Cardiac muscle cell (in vitro differentiated cells and primary cell): ENCODE data around the gene ZSCAN22. TPM values are rescaled to one million over a fixed set of nuclear protein-coding genes. Genes with fewer than 3 reads are reported as not detected.
"Not testable (repeated sequence)": the region's sequence is repeated elsewhere in the genome, so short reads cannot be mapped to it uniquely, and the experiment has no call there.

ENCODE experiments used
- DNase-seq, 2 donors: peaks; one replicate each; pipeline versions ENCODE4 v3.0.0 to v3.0.0-alpha.2; 2010 to 2017; ENCODE audit warnings: low read depth in 1 of 2, low spot score in 1 of 2
- H3K27ac ChIP-seq: fragments of 200-600 bp; sonication (generic); 2 replicates; pipeline ENCODE4 v1.5.1; 2016
- H3K27me3 ChIP-seq: fragments of 200-600 bp; sonication (generic); 2 replicates; pipeline ENCODE4 v1.6.0; 2016; ENCODE audit warnings: control low read depth
- H3K36me3 ChIP-seq: fragments of 200-600 bp; sonication (generic); 2 replicates; pipeline ENCODE4 v1.5.1; 2016; ENCODE audit warnings: control low read depth
- H3K4me1 ChIP-seq: fragments of 200-600 bp; sonication (generic); 2 replicates; pipeline ENCODE4 v1.8.1; 2017; ENCODE audit warnings: low read depth, mild to moderate bottlenecking, mixed run types
- H3K4me3 ChIP-seq: fragments of 200-600 bp; sonication (generic); 2 replicates; pipeline ENCODE4 v1.5.1; 2016; ENCODE audit warnings: mild to moderate bottlenecking
- H3K9me3 ChIP-seq: fragments of 200-600 bp; sonication (generic); 2 replicates; pipeline ENCODE4 v1.5.1; 2017; ENCODE audit warnings: low read depth, mild to moderate bottlenecking, control low read depth
- polyA plus RNA-seq: library from polyadenylated mRNA; unstranded; fragments of >200 nt; fragmentation: Nextera tagmentation; extraction: Ambion mirVana; gene quantifications from 2 replicates; pipeline ENCODE4 v1.2.1, GENCODE V29; 2016
- total RNA-seq: library from RNA; depleted of rRNA; stranded (reverse); fragments of >200 nt; gene quantifications from 2 replicates; pipeline ENCODE4 v1.2.3, GENCODE V29; 2016
- TF ChIP-seq, protein P1 (sequence below): IDR thresholded peaks from 2 replicates; pipeline ENCODE4 v1.5.1; 2012; ENCODE audit warnings: low read depth, mild to moderate bottlenecking, low read length

ZSCAN22 gene
- total and polyA plus RNA-seq, 2 experiments from 2014 or later, result 2.5 to 4.2 TPM

- Histone ChIP-seq H3K4me1 (no peaks in the 10 kb centered on the region), H3K36me3 (peaks cover 11% of the 10 kb centered on the region), H3K9me3 (no peaks in the 10 kb centered on the region), H3K27me3 (no peaks in the 10 kb centered on the region), H3K4me3 (peak overlapping the region; percentile 87), H3K27ac (peak overlapping the region; percentile 78)
- TF ChIP-seq, protein P1, sequence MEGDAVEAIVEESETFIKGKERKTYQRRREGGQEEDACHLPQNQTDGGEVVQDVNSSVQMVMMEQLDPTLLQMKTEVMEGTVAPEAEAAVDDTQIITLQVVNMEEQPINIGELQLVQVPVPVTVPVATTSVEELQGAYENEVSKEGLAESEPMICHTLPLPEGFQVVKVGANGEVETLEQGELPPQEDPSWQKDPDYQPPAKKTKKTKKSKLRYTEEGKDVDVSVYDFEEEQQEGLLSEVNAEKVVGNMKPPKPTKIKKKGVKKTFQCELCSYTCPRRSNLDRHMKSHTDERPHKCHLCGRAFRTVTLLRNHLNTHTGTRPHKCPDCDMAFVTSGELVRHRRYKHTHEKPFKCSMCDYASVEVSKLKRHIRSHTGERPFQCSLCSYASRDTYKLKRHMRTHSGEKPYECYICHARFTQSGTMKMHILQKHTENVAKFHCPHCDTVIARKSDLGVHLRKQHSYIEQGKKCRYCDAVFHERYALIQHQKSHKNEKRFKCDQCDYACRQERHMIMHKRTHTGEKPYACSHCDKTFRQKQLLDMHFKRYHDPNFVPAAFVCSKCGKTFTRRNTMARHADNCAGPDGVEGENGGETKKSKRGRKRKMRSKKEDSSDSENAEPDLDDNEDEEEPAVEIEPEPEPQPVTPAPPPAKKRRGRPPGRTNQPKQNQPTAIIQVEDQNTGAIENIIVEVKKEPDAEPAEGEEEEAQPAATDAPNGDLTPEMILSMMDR, result no peak
- no peak for DNase-seq
These were observed 20.9 kb upstream of the ZSCAN22 start for GRCh38 chr19:58305932-58306323.

DNA sequence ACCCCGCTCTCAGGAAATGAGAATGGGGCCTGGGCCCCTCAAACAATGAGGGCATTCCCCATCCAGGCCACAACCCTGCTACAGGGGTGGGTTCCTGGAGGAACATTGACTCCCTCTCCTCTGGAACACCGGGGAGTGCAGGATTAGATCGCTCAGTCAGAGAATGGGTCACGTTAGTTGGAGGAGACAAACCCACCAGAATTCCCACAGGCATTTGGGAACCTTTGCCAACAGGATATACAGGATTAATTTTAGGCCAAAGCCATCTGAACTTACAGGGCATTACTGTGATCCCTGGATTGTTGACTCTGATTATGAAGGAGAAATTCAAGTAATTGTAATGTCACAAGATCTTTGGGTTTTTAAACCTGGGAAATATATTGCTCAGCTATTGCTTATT is 19.1 kb upstream of the ZSCAN22 start:
- Histone ChIP-seq H3K9me3 (no peaks in the 10 kb centered on the region), H3K36me3 (peaks cover 13% of the 10 kb centered on the region), H3K4me1 (no peaks in the 10 kb centered on the region), H3K27me3 (no peaks in the 10 kb centered on the region), H3K4me3 (no peak overlapping the region), H3K27ac (no peak overlapping the region)
- DNase-seq, result no peak
- TF ChIP-seq, protein P1, result no peak

- peaks cover 27% of the 10 kb centered on the region for H3K36me3 ChIP-seq
- DNase-seq, result peak; percentile 42 to 54
- not testable (repeated sequence) for H3K27ac ChIP-seq, H3K4me3 ChIP-seq, H3K9me3 ChIP-seq, H3K4me1 ChIP-seq, H3K27me3 ChIP-seq
- TF ChIP-seq, protein P1, result peak; percentile 39
These were observed 16.1 kb upstream of the ZSCAN22 start for GRCh38 chr19:58310685-58311084.

GRCh38 chr19:58311345-58311865 is 15.4 kb upstream of the ZSCAN22 start:
- H3K27ac ChIP-seq, result no peak overlapping the region
- peaks cover 27% of the 10 kb centered on the region for H3K36me3 ChIP-seq
- H3K4me1 ChIP-seq, result no peaks in the 10 kb centered on the region
- H3K9me3 ChIP-seq, result no peaks in the 10 kb centered on the region
- no peak overlapping the region for H3K4me3 ChIP-seq
- no peak for DNase-seq
- no peaks in the 10 kb centered on the region for H3K27me3 ChIP-seq
- TF ChIP-seq, protein P1, result no peak

DNA sequence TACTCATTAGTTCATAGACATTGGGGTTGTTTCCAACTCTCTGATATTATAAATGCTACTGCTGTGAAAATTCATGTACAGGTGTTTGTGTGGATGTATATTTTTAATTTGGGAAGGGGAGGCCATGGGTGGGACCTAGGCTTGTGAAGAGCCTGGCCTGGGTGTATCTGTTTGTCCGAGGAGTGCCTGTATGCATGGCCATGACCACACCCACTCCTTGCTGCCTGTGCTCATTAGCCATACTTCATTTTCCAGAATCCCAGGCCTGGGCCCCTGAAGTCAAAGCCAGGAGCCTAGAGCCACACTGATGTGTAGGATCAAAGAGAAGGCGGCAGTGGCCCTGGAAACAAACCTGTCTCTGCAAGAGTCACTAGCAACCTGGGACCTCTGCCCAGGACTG is 11.2 kb upstream of the ZSCAN22 start:
- Histone ChIP-seq H3K27ac (no peak overlapping the region), H3K4me1 (no peaks in the 10 kb centered on the region), H3K4me3 (no peak overlapping the region), H3K36me3 (peaks cover 20% of the 10 kb centered on the region), H3K27me3 (no peaks in the 10 kb centered on the region), H3K9me3 (no peaks in the 10 kb centered on the region)
- DNase-seq, result no peak
- TF ChIP-seq, protein P1, result no peak
